Stimulated activated naive CD8-positive, alpha-beta T cell treated with anti-CD3 and anti-CD28 coated beads, Interleukin-15, amount 100 ng/mL, for 72 hours (primary cell): Measurements from ENCODE around the gene WSCD2.

Source experiments
- ATAC-seq: fragments of 150-1000 bp; cut with Tn5 transposase; 2 replicates; pipeline ENCODE4 v1.10.0; 2021; ENCODE audit warnings: mild to moderate bottlenecking, moderate library complexity
- DNase-seq, 2 donors: peaks; one replicate each; pipeline ENCODE4 v3.0.0; 2021 to 2022
- H3K27ac Mint-ChIP-seq, 2 donors: one replicate each; pipeline ENCODE4 v1.8.0; 2022; ENCODE audit warnings: mild to moderate bottlenecking in 2 of 2, mixed read lengths in 2 of 2, moderate library complexity in 2 of 2
- H3K27me3 Mint-ChIP-seq: one replicate; pipeline ENCODE4 v1.8.0; 2022; ENCODE audit warnings: mixed read lengths
- H3K4me1 Mint-ChIP-seq: one replicate; pipeline ENCODE4 v1.8.0; 2022; ENCODE audit warnings: mild to moderate bottlenecking, mixed read lengths
- H3K4me3 Mint-ChIP-seq, 2 donors: one replicate each; pipeline ENCODE4 v1.8.0; 2022; ENCODE audit warnings: mild to moderate bottlenecking in 2 of 2, mixed read lengths in 2 of 2, moderate library complexity in 1 of 2
- H3K9me3 Mint-ChIP-seq, 2 donors: one replicate each; pipeline ENCODE4 v1.8.0; 2022; ENCODE audit warnings: mixed read lengths in 2 of 2

WSCD2 gene

GRCh38 chr12:108257610-108258106 is 128.6 kb downstream of the WSCD2 start:
- H3K27ac Mint-ChIP-seq, result no peak overlapping the region
- peaks cover 14% of the 10 kb centered on the region for H3K27me3 Mint-ChIP-seq
- no peaks in the 10 kb centered on the region for H3K4me1 Mint-ChIP-seq
- peaks cover 14 to 23% of the 10 kb centered on the region in 2 donors for H3K9me3 Mint-ChIP-seq
- ATAC-seq (no peak), DNase-seq (no peak)
- no peak overlapping the region for H3K4me3 Mint-ChIP-seq

DNA sequence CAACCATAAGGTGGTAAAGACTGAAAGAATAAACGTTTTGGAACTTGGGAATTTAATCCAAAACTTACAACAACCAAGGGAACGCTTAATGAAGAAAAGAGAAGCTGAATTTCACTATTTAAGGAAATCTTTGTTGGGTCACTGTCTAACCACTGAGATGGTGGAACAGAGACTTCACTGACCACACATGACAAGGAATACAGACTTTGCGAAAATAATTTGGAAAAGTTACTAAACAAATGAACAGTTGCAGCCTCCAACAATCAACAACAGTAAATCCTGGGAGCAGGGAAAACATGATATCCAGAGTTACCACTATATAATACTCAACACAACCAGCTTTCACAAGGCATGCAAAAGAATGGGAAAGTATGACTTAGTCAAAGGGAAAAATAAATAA is 131.0 kb downstream of the WSCD2 start:
- Mint-ChIP-seq H3K27me3 (peaks cover 16% of the 10 kb centered on the region), H3K27ac (no peak overlapping the region), H3K4me3 (no peak overlapping the region), H3K4me1 (no peaks in the 10 kb centered on the region), H3K9me3 (peaks cover 14 to 41% of the 10 kb centered on the region in 2 donors)
- no peak for DNase-seq
- no peak for ATAC-seq

GRCh38 chr12:108260969-108261368 is 131.9 kb downstream of the WSCD2 start:
- DNase-seq, result no peak
- Mint-ChIP-seq H3K9me3 (peaks cover 14 to 41% of the 10 kb centered on the region in 2 donors), H3K27ac (no peak overlapping the region), H3K27me3 (peaks cover 17% of the 10 kb centered on the region), H3K4me1 (no peaks in the 10 kb centered on the region), H3K4me3 (no peak overlapping the region)
- no peak for ATAC-seq

DNA sequence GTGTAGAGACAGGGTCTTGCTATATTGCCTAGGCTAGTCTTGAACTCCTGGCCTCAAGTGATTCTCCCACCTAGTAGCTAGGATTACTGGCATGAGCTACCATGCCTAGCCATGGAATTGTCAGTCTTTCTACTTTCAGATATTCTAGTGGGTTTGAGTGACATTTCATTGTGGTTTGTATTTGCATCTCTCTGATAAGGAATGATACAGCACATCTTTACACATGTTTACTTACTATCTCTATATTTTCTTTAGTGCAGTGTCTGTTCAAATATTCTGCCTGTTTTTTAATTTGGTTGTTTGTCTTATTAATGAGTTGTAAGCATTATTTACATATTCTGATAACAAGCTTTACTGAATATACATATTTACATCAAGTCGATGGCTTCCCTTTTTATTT is 136.4 kb downstream of the WSCD2 start:
- Mint-ChIP-seq H3K4me3 (no peak overlapping the region), H3K27me3 (peaks cover 25% of the 10 kb centered on the region), H3K27ac (no peak overlapping the region), H3K9me3 (peaks cover 8 to 33% of the 10 kb centered on the region in 2 donors), H3K4me1 (no peaks in the 10 kb centered on the region)
- DNase-seq (no peak), ATAC-seq (no peak)

- Mint-ChIP-seq H3K4me3 (no peak overlapping the region), H3K9me3 (peaks cover 1 to 27% of the 10 kb centered on the region in 2 donors), H3K27me3 (peaks cover 25% of the 10 kb centered on the region), H3K27ac (no peak overlapping the region), H3K4me1 (no peaks in the 10 kb centered on the region)
- DNase-seq (no peak), ATAC-seq (no peak)
Measured at GRCh38 chr12:108266131-108266530, 137.0 kb downstream of the WSCD2 start.

GRCh38 chr12:108267450-108267849 is 138.4 kb downstream of the WSCD2 start:
- ATAC-seq (no peak), DNase-seq (no peak)
- Mint-ChIP-seq H3K9me3 (peaks cover 0 to 20% of the 10 kb centered on the region in 2 donors), H3K4me1 (no peaks in the 10 kb centered on the region), H3K27me3 (peaks cover 25% of the 10 kb centered on the region), H3K27ac (no peak overlapping the region), H3K4me3 (no peak overlapping the region)

DNA sequence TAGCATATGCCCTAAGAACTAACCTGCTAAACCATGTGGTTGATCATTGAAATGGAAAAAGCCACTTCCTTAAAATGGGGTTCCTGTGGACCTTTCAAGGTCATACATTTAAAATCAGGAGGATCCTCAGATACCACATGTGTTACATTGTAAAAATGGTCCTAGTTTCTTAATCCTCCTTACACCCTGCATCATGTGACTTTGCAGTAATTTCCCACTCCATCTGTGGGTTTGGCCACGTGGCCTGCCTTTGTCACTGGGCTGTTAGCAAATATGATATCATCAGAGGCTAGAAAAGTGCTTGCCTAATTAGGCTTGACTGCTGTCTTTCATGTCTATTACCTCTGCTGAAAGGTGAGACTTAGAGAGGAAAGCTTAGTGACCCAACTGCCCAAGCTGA is 139.3 kb downstream of the WSCD2 start:
- Mint-ChIP-seq H3K27ac (no peak overlapping the region), H3K4me3 (no peak overlapping the region), H3K27me3 (peaks cover 20% of the 10 kb centered on the region), H3K9me3 (peaks cover 0 to 11% of the 10 kb centered on the region in 2 donors), H3K4me1 (no peaks in the 10 kb centered on the region)
- ATAC-seq (no peak), DNase-seq (no peak)

- Mint-ChIP-seq H3K27ac (no peak overlapping the region), H3K4me1 (no peaks in the 10 kb centered on the region), H3K4me3 (no peak overlapping the region), H3K9me3 (peaks cover 0 to 7% of the 10 kb centered on the region in 2 donors), H3K27me3 (peaks cover 15% of the 10 kb centered on the region)
- no peak for DNase-seq
- no peak for ATAC-seq
Measured at GRCh38 chr12:108269224-108269623, 140.1 kb downstream of the WSCD2 start.

DNA sequence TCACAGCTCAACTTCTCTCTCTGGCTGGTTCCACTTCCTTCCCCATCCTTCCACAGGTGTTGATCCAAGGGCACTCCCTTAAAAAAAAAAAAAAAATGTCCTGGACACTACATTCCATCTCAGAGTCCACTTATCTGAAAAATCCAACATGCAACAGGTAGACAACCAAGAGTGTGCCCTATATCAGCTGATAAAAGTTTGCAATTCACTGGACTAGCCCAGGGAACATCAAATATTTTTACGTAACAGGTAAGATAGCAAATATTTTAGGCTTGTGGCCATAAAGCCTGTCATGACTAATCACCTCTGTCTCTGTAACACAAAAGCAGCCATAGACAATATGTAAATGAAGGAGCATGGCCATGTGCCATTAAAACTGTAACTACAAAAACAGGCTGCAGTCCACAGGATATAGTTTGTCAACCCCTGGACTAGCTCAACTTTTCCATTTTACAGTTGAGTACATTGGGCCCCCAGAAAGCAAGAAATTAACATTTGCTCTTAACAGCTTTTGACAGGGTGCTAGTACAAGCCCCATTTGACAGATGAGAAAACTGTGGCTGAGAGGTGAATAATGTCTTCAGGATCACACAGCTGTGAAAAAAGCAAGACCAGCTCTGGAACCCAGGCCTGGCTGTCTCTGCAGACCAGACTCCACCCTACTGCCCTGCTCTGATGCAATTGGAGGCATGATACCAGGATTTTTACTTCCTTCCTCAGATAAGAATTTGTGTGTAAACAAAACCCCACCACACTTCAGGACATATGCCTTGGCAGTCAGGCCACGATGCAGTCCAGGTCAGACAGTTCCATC is 141.2 kb downstream of the WSCD2 start:
- H3K27ac Mint-ChIP-seq, result no peak overlapping the region

DNA sequence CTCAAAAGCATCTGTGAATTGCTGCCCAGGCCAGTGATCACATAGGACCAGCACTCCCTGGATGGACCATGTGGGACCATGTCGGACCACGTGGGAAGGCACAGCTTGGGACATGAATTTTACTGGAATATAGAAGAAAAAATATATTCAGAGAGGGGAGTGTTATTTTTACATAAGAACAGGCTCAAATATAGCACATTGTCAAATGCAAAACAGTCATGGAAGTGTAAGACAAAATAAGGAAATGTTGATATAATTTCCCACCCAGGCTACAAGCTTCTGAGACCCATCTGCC is 141.7 kb downstream of the WSCD2 start:
- DNase-seq (no peak), ATAC-seq (no peak)
- Mint-ChIP-seq H3K9me3 (no peaks in the 10 kb centered on the region), H3K27ac (no peak overlapping the region), H3K4me1 (no peaks in the 10 kb centered on the region), H3K27me3 (peaks cover 8% of the 10 kb centered on the region), H3K4me3 (no peak overlapping the region)

More for the DNA sequence above, 141.2 kb downstream of the WSCD2 start:
- Mint-ChIP-seq H3K9me3 (no peaks in the 10 kb centered on the region), H3K27me3 (peaks cover 8% of the 10 kb centered on the region), H3K4me3 (no peak overlapping the region), H3K4me1 (no peaks in the 10 kb centered on the region)
- ATAC-seq (no peak), DNase-seq (no peak)

DNA sequence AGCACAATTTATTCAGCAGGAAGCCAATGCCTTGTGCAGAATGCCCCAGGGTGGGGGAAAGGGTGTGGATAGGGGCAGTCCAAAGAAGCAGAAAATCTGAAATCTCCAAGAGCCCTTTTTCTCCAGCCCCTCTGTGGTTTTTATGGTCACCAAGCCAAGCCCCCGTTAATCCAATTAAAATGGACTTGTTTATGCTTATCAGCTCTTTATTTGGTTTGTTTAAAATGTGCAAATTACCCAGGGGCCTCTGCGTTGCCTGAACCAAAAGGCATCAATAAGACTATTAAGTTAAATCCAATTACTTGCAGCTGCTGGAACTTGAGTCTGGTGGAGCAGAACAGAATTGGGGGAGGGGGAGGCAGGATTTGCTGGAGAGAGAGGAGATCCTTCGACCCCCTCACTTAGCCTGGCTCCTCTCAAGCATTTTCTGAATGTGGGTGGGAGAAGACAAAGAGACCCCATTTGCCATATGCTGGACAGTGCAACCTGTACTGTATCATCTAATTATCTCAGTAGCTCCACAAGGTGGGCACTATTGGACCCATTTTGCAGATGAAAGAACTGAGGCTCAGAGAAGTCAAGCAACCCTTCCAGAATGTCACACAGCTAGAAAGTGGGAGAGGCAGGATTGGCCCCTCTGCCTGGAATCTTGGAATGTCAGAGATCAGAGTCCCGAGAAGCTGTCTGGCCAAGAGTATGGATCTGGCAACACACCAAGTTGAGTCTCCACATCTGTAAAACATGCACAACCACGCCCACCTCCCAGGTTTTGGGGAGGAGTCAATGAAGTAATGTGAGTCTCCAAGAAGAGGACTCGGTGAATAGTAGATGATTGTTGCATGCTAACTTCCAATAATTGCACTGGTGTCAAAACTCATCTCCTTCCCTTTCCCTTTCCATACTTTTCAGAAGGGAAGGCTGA is 143.1 kb downstream of the WSCD2 start:
- Mint-ChIP-seq H3K27me3 (peaks cover 8% of the 10 kb centered on the region), H3K9me3 (no peaks in the 10 kb centered on the region), H3K4me1 (no peaks in the 10 kb centered on the region), H3K27ac (no peak overlapping the region), H3K4me3 (no peak overlapping the region)
- DNase-seq, result no peak
- no peak for ATAC-seq

DNA sequence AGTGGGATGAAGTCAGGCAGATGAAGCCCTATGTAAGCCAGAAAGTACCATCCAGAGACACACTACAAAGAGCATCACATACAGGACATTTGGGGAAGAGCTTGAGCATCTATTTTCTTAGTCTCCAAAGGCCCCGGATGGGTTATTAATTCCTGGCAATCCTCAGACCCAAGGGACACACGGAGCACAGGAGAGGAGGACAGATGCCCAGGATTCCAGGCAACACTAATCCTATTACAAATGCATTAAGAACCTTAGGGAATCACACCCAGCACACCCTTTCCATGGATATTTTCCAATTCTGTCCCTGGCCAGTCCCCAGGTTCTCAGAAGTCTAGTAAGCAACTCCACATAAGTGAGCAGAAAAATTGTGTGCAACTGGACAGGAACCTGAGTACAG is 144.1 kb downstream of the WSCD2 start:
- Mint-ChIP-seq H3K9me3 (no peaks in the 10 kb centered on the region), H3K27me3 (peaks cover 3% of the 10 kb centered on the region), H3K4me1 (no peaks in the 10 kb centered on the region), H3K27ac (no peak overlapping the region), H3K4me3 (no peak overlapping the region)
- DNase-seq (no peak), ATAC-seq (no peak)

- H3K27ac Mint-ChIP-seq, result peak overlapping the region in 1 of 2 donors; percentile 30
- no peaks in the 10 kb centered on the region for H3K4me1 Mint-ChIP-seq
- no peak for ATAC-seq
- H3K4me3 Mint-ChIP-seq, result no peak overlapping the region
- H3K9me3 Mint-ChIP-seq, result no peaks in the 10 kb centered on the region
- peaks cover 13% of the 10 kb centered on the region for H3K27me3 Mint-ChIP-seq
- DNase-seq, result no peak
Measured at GRCh38 chr12:108277613-108278012, 148.5 kb downstream of the WSCD2 start.

DNA sequence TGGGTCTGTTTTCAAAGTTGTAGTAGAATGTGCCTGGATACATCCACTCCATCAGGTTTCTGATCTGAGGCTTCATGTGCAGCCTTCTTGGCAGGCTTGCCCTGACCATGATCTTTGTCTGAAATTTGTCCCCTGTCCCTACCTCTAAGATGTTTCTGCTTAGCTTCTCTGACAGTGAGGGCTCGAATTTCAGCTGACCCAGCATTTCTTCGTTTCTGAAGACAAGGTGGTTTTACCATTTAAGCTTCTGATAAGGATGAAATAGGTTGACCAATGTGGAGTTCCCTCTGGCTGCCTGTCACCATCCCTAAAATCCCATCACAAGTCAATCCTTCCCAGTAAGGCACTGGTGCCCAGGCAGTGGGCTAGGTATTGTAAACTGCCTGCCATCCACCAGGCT is 153.1 kb downstream of the WSCD2 start:
- H3K4me1 Mint-ChIP-seq, result no peaks in the 10 kb centered on the region
- peaks cover 30% of the 10 kb centered on the region for H3K27me3 Mint-ChIP-seq
- no peak overlapping the region for H3K4me3 Mint-ChIP-seq
- ATAC-seq, result no peak
- no peak for DNase-seq
- no peaks in the 10 kb centered on the region for H3K9me3 Mint-ChIP-seq
- H3K27ac Mint-ChIP-seq, result peak overlapping the region in 1 of 2 donors; percentile 1

DNA sequence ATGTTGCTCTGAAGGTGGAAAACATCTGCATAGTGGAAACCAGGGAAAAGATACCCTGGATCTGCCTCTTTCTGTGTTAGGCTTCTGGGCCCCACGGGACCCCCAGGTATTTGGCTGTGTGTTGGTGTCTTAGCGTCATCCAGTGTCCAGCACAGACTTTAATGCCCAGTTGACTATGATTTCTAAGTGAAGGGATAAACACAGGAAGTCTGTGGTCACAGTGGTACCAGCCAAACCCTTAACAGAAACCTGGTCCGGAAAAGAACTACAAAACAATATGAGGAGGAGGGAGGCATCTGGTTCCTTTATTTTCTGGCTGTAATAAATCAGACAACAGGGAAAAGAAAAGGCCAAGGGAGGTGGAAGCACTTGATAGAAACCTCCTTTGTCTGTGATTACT is 153.6 kb downstream of the WSCD2 start:
- ATAC-seq, result no peak
- Mint-ChIP-seq H3K4me1 (no peaks in the 10 kb centered on the region), H3K4me3 (no peak overlapping the region), H3K27ac (peak overlapping the region in 1 of 2 donors; percentile 1), H3K9me3 (no peaks in the 10 kb centered on the region), H3K27me3 (peaks cover 35% of the 10 kb centered on the region)
- no peak for DNase-seq

- Mint-ChIP-seq H3K27me3 (peaks cover 35% of the 10 kb centered on the region), H3K4me1 (no peaks in the 10 kb centered on the region), H3K4me3 (no peak overlapping the region), H3K9me3 (no peaks in the 10 kb centered on the region), H3K27ac (no peak overlapping the region)
- DNase-seq, result no peak
- ATAC-seq, result no peak
Measured at GRCh38 chr12:108284163-108284562, 155.1 kb downstream of the WSCD2 start.
